NCI-H345 treated with DMSO at 0.1 percent for 48 hours (cell line): ENCODE data around the gene GJB6.

ENCODE experiments used
- DNase-seq: peaks from one replicate; lab custom pipeline; 2025; ENCODE audit not compliant: unreplicated experiment; lab: John Stamatoyannopoulos, UW

Gene GJB6

DNA sequence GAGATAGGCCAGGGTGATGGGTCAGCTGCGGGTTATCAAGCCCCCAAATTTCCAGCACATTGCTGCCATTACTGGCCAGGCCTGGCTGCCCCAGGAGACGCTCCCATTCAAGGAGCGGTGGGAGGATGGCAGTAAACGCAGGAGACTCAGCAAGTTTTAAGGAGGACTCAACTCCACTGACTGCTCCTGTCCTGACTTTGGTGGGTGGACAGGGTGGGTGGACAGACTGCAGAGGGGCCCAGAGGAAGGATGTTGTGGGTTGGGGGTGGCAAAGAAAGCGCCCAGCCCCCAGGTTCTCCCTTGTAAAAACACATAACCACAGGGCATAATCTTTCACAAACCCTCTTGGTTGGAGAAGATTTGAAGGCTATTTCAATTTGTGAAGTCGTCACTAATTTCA lies 4.4 kb downstream of the GJB6 start:
- DNase-seq = no peak

DNA sequence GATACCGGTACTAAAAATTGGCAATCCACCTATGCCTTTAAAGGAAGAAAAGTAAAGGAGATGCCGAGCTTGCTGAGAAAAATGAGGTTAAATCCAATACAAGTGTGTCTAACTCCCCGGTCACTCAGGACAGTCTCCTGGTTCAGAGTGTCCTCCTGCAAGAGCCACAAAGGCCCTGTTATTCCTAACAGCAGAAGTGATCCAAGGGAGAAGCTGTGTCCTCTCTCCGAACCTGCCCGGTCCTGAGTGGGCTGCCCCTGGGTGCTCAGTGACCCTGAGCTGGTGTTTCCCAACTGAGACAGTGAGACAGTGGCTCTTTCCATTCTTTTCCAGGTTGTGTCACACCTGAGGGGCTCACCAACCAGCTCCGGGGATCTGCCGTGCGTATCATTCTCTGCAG lies 4.8 kb downstream of the GJB6 start:
- no peak for DNase-seq

DNA sequence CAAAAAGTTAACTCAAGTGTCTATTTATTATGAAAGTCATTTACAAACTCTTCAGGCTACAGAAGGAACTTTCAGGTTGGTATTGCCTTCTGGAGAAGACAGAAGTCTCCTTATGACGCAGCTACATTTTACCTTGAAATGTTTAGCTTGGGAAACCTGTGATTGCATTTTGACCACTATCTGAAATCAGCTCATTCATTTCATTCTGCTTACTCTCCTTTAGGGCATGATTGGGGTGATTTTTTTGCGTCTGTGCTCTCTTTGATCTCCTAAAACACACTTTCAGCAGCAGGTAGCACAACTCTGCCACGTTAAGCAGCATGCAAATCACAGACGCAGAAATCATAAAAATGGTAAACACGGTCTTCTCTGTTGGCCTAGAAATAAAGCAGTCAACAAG lies 9.6 kb downstream of the GJB6 start:
- no peak for DNase-seq

DNA sequence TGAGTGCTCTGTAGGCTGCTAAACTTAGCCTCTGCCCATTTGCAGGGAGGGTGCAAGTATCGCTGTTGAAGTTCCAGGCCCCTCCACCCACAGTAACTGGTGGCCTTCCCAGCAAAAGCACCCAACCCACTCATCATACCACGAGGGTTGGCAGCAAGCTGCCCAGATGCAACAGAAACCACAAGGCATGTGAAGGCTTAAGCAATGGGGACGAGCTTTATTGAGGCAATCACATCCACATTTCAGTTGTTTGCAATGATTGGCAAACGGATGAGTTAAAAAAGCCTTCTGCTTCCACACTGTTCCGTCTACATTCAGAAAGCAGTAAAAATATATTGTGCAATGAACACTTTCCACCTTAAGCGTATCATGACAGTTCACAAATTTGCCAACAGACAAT lies 10.3 kb downstream of the GJB6 start:
- DNase-seq = no peak

DNA sequence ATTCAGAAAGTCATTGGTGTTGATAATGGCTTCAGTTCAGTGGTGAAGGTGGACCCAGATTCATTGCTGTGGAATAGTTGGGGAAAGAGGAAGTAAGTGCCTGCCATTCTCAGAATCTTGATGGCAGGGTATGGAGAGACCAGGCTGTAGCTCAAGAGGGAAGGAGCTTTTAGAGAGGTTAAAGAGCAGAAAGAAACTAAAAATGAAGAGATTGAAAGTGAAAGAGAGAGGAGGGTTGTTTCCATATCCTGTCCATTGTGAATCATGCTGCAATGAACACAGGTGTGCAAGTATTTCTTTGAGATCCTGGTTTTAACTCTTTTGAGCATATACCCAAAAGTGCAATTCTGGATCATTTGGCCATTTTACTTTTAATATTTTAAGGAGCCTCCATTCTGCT lies 12.5 kb downstream of the GJB6 start:
- no peak for DNase-seq

DNA sequence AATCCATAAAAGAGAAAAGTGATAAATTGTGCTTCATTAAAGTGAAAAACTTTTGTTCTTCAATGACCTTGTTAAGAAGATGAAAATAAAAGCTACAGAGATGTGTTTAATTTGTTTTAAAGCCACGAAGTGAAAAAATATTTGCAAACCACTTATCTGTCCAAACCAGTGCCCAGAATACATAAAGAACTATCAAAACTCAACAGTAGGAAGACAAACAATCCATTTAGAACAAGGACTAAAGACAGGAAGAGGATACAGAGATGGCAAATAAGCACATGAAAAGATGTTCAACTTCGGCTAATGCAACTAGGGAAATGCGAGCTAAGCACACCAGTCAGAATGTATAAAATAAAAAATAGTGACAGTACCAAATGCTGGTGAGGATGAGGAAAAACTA lies 15.0 kb downstream of the GJB6 start:
- peak; percentile 65 for DNase-seq

DNA sequence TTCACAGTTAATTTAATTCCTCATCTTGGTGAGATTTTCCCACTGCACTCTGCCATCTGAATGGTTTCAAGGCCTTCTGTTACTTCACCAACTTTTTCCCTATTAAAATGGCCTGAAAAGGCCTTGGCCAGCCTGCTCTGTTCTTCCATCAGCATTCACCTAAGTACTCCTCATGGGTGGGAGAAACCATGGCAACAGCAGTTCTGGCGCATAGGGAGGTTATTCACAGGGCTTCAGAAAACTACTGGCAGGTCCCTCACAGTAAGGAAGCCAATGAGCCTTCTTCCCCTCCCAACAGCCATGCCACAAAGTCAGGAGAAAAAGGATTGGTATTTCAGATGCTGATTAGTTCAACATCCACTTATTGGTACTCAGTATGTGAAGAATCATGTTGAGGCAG lies 22.2 kb downstream of the GJB6 start:
- DNase-seq = no peak

DNA sequence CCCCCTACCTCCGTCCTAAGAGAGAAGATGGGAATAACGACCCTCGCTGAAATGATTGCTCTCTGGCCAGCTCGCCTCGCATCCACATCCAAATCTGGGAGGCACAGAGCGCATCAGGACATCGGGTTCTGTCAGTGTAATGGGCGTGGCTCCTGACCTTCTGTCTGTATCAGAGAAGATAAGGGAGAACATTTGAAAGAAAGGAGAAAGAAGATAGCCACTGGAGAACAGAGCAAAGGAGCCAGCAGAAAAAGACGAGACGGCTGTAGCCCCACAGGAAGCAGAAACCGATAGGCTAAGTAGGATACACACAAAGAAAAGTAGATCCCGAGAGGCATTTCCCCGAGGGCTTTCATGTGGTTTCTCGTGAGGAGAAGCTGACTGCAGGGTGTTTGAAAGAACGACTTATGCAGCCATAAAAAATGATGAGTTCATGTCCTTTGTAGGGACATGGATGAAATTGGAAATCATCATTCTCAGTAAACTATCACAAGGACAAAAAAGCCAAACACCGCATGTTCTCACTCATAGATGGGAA lies 25.4 kb downstream of the GJB6 start:
- no peak for DNase-seq

DNA sequence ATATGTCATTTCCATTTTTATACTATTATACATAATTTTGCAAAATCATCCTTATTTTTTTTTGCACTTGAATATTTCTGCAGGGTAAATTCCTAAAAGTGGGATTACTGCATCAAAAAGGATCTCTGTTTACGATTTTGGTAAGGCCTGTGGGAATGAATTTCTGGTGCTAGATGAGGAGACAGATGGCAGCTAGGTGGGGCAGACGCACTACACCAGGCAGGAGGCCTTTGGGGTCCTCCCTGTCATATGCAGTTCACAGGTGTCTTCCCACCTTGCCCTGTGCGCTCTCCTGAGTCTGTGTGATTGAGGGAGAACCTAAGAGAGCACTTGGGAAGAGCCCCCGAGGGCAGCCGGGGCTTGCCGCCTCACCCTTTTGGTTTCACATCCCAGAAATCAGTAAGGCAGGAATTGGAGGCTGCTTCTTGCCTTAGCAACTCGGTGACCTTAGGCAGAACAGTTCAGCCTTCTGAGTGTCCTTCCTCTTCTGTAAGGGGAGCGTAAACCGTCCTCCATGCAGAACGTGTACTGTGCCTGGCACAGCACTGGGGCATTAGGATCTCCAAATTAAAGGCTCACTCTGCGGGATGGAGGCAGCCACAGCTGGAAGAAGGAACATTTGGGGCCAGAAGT lies 25.9 kb downstream of the GJB6 start:
- DNase-seq = no peak

DNA sequence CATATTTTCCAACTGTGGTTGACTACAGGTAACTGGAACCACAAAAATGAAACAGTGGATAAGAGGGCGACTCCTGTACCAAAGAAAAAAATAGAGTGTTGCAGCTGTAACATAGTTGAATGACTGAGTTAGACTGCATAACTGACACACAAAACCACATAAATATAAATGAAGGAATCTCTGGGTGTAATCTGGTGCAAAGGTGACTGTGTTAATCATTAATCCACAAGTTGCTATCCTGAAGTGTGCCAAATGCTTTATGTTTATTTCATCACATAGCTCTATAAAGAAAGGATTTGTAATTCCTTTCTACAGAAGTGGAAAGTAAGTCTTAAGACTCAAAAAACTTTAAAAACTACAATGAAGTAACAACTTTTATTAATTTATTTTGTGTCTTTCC lies 33.3 kb downstream of the GJB6 start:
- no peak for DNase-seq

DNA sequence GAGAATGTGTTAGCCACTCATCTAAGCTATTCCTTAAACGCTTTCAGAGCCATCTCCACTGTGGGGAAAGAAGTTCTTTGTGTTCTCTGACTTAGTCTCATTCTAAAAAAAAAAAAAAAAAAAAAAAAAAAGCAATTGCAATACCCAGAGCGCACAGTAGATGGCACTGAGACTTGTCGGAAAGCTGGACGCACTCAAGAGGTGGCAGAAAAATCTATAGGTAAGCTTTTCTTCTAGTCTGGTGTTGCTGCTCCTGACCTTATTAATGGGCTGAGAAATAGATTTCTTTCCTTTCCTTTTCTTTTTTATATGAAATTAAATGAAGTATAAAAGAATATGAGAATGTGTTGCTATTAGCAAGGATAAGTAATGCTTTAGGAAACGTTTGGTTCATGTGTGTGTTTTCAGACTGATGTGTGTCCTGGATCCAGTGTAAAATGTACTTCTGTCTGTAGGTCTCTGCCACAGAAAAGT lies 34.7 kb downstream of the GJB6 start:
- peak; percentile 40 for DNase-seq

DNA sequence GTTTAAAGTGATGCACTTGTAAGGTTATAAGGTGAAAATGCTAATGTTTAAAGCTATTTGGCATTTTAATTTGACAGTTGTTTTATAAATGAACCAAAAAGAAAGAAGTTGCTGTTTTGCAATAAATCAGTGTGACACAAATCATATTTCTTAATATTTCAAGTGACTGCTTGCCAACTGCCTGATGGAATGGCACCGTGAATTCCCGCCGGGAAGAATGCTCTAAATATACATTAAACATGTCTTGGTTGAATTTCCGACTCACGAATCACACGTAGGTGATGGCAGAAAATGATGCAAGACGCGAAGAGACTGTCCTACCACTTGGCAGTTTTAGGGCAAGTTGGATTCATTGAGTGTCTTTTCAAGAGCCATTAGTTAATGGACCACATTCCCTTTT lies 36.3 kb downstream of the GJB6 start:
- no peak for DNase-seq

DNA sequence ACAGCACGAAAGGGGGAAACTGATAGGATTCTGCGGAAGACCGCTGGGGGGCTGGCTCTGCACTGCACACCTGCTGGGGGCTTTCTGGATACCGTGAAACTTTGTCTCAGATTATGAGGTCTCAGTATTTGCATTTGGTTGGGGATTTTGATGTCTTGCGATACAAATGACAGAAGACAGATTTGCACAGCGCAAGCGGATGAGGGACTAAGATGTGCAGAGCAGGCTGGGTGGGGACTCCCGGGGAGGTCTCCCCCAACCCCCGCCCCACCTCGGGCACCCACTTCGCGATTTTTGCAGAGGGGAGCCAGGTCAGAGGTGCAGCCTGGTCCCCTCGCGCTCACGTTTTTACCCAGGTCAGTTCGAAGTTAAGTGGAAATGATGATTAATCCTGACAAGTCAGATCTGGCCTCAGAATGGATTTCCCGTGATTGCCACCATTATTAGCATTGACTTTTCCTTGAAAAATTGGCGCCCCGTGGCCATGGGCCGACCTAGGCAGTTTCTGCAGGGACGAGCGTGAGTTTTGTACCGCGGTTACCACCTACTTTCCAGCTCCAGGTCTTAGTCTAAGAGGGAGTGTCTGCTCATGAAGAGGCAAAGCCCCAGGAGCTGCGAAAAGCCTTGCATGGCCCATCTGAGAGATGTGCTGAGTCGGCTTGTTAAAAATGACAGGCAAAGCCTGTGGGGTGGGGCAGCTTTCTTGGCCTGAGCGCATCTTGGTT lies 38.0 kb downstream of the GJB6 start:
- DNase-seq = no peak

DNA sequence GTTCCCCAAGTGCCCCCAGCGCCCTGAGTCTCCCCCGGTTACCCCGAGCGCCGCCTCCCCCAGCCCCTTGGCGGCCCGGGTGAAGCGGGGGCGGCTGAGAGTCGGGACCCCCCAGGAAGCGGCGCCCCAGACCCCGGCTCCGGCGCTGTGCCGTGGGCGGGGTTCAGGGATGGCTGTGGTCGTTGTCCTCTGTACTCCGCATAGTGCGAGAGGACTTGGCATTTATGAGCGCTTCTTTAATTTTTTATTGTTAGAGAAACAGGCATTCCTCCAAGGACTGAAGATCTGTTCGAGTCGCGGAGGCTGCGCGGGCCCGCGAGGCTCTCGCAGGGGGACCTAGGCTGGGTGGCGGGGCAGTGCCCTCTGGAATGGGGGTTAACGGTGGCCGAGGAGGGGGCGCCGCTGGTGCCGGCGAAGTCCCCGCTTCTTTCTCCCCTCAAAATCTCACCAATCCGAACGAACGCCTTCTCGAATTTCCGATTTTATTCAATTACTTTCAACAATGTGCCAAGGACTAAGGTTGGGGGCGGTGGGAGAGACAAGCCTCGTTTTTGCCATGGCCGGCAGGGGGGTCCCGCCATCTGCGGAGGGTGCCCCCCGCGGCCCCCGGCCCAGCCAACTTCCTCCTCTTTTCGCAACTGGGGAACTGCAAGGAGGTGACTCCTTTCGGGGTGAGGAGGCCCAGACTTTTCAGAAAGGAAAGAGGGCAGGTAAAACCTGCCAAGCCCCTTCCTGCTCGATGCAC lies 38.8 kb downstream of the GJB6 start:
- no peak for DNase-seq

DNA sequence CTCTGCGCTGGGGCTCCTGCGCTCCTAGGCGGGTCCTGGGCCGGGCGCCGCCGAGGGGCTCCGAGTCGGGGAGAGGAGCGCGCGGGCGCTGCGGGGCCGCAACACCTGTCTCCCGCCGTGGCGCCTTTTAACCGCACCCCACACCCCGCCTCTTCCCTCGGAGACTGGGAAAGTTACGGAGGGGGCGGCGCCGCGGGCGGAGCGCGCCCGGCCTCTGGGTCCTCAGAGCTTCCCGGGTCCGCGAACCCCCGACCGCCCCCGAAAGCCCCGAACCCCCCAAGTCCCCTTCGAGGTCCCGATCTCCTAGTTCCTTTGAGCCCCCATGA lies 39.3 kb downstream of the GJB6 start, which contains the start of gene GJB2:
Gene GJB2, minus strand, starts transcription at position 103 of the 326 bp plus-strand sequence. CDS start 3,357 bp downstream, outside the sequence.
- DNase-seq = no peak

DNA sequence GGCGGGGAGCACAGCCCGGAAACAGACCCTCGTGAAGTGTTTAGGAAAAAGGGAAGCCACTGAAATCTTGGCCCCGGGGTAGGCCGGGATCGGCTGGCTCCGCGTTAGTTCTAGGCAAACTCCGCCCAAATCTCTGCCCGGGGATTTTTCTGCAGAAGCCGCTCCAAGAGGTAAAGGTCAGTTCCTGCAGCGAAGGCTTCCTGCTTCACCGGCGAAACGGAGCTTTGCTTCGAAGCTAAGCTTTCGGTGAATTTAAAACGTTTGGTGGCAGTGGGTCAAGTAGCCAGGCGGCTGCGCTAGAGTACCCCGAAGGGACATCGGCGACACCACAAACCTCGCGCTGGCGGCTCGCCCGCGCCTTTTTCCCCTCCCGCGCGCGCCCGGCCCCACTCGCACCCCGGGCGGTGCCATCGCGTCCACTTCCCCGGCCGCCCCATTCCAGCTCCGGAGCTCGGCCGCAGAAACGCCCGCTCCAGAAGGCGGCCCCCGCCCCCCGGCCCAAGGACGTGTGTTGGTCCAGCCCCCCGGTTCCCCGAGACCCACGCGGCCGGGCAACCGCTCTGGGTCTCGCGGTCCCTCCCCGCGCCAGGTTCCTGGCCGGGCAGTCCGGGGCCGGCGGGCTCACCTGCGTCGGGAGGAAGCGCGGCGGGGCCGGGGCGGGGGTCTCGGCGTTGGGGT lies 39.8 kb downstream of the GJB6 start:
- no peak for DNase-seq

DNA sequence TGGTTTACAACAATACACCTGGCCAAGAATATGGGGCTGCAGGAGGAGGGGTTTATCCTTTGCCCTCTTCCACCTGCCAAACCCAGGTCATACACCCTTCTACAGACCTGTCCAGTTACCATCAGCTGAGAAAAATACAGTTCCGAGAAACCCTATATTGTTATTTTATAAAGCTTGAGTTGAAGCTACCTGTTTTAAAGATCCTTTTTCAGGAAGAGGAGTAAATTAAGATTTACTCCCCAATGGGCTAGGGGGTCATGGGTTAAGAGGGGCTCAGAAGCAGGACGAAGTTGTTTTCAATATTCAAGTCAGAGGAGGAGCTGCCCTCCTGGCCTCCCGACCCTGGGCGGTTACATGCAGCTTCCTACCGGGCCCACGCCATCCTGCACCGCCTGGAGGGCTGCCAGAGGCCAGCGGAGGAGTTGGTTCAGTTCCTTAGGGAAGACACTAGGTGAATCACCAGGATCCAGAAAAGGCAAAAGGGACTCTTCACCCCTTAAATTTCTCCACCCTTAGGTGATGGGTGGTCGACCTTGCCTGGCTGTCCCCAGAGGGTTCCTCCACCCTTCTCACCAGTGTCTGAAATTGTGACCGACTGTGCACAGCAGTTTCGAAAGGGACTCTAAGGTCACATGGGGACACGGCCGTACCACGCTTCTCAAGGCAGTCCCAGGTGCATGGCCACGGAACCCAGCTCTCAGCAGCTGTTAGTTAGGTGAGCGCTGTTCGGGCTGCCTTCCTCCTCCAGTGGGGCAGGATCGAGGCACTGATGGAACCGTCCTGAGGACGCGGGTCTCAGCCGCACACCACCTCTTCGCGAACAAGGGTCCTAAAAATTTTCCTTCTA lies 40.6 kb downstream of the GJB6 start:
- DNase-seq = no peak

DNA sequence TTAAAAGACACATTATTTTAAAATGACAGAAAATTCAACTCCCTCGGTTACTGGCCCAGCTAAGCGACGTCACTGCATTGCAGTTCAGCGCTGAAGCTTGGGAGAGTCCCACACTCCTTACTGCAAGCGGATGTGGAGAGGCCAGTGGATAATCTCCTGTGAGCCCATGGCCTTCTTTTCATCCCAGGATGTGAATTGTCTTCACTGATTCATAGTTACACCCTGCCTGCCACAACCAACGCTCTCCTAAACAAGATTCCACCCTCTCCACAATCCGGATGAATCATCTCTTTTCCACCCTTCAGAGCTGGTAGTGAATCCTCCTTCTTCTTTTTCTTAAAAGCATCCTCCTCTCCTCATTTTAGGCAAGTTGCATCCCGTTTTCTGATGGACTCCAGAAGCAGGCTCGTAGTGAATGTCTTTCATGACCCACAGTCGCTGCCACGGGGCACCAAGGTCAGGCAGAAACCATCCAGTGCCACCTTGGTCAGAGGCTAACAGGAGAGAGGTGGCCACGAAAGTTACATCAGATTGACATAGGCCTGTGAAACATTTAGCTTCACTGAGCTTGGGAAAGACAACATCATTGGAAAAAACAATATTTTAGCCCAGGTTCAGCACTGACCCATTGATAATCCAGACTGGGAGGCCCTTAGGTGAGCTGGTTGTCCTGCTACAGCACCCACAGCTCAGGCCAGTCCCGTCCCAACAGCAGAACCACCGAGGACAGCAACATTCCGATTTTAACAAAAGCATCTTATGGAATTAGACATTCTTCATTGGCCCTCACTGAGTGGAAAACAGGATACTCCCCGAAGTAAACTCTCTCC lies 41.4 kb downstream of the GJB6 start:
- no peak for DNase-seq

DNA sequence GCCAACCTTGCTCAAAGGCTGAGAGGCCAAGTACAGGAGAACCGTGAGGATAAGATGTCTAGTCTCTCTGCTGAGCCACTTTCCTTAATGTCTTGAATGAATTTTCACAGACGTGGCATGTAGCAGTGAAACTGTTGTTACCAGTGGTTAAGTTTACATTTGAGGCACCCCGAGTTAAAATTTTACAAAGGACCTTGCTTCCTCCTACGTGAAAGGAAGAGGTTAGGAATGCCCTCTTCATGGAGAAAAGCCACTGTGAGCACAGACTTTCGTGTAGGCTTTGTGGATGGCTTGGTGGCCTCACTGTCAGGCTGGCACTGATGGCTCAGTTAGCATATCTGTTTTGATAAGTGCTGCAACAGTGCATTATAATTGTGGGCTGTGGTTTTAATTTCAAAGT lies 42.0 kb downstream of the GJB6 start:
- no peak for DNase-seq
